ENCODE measurements around the gene INHA.

Gene INHA

DNA sequence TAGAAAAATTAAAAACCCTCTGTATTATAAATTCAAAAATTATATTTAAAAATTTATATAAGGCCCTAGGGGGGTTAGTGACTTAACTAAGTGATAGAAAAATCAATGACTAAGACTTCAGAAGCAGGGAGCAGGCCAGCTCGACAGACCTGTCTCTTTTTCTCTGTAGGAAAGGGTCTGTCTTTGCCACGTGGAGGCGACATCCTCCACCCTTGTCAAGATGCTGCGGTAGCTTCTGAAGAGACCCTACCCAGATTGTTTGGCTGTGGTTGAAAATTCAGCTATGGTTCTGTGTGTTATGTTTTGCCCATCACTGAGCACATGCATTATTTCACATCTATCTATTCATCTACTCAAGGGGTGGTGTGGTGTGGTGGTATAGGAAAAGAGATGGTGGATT lies 47.1 kb downstream of the INHA start:
- no peak for DNase-seq
- in situ Hi-C loops (cut with HindIII; ENCODE audit: low pct_ligation_motif_present, low pct_unique_long_range_greater_than_20kb, low sequenced_read_pairs) = no loop called here

DNA sequence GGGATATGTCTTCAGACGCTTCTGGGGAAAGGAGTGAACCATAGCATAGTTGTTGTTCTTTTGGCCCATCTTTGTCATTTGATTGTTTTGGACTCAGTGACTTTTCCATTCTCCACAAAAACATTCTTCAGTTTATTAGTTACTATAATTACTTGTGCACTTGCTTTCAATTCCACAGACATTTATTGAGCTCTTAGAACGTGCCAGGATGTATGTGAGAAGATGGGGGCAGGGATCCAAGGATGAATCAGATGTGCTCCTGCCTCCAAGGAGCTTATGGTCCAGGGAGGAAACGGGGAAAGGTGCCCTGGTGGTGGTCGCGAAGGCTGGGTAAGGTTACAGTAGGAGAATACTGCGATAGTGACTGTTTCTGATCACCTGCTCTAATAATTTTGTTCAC lies 48.4 kb downstream of the INHA start:
- in situ Hi-C loops (cut with HindIII; ENCODE audit: low pct_ligation_motif_present, low pct_unique_long_range_greater_than_20kb, low sequenced_read_pairs) = no loop called here
- no peak for DNase-seq

DNA sequence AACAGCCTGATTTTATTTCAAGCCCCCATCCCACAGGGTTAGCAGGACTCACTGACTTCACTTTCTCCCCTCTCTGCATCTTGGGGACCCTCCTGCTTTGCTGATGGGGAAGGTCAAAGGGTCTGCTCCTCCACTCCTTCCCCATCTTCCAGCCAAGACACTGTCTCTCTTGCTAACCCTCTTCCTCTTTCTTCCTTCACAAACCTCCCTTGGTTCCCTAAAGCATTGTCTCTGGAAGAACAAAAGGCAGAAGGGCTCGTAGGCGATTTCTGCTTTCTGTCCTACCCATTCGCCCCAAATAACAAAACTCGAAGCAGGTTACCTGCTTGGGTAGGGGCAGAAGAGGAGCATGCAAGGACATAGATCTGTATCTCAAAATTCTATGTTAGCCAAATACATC lies 49.8 kb downstream of the INHA start:
- no peak for DNase-seq
- in situ Hi-C loops (cut with HindIII; ENCODE audit: low pct_ligation_motif_present, low pct_unique_long_range_greater_than_20kb, low sequenced_read_pairs) = no loop called here

- in situ Hi-C loops (cut with HindIII; ENCODE audit: low pct_ligation_motif_present, low pct_unique_long_range_greater_than_20kb, low sequenced_read_pairs) = no loop called here
- no peak for DNase-seq
Observed at GRCh38 chr2:219622472-219622871, 50.4 kb downstream of the INHA start.

DNA sequence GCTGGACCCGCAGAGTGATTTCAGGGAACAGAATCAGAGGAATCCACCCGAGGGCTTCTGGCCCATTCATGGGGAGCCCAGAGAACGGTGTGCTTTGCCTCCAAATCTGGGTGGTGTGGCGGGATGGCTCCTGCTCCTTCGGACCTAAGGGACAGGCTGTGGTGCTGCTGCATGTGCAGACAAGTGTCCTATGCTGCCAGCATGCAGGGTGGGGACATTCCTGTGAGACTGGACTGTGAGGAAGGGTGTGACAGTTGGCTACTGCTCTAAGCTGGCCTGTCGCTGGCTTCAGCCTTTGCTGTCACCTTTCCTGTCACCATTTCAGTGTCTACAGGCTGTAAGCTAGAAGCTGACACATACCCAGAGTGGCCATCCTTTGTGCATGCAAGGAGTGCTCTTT lies 52.5 kb downstream of the INHA start:
- in situ Hi-C loops (cut with HindIII; ENCODE audit: low pct_ligation_motif_present, low pct_unique_long_range_greater_than_20kb, low sequenced_read_pairs) = no loop called here
- no peak for DNase-seq

- no peak for DNase-seq
- in situ Hi-C loops (cut with HindIII; ENCODE audit: low pct_ligation_motif_present, low pct_unique_long_range_greater_than_20kb, low sequenced_read_pairs) = no loop called here
Observed at GRCh38 chr2:219625179-219625578, 53.1 kb downstream of the INHA start.

Data from ACHN (cell line).